ENCODE results near the gene CLTB. TPM values are rescaled to one million over a fixed set of nuclear protein-coding genes. Genes with fewer than 3 reads are reported as not detected.

Gene CLTB
- total and polyA plus RNA-seq, 10 of the 15 experiments (the other 5 are each of a cell fraction or from before 2014, with no cell fraction given): 1.6 to 52.8 (median 36.9) TPM

- WGBS (ENCODE audit: insufficient coverage, insufficient replicate concordance, low lambda C conversion rate, missing lambda C conversion rate): 94% methylated on average over 12 of the region's 12 CpGs
- ChIA-PET POLR2A (interaction anchor here (0.5 to 0.6 kb wide), 2 partner anchors 9 to 25 kb away, joined by 4 read pairs; no protein-coding TSS in a partner anchor), SMC1A (ENCODE audit: uncharacterized antibody, unreplicated experiment) (no interaction called here), CTCF (no interaction called here), RAD21 (ENCODE audit: unreplicated experiment) (no interaction called here)
- no TSS peak for BruUV-seq (replicated peaks)
- H3K79me2 ChIP-seq (ENCODE audit: control insufficient read depth, insufficient read depth, low read length): peaks cover 42% of the 10 kb centered on the region
- no peak overlapping the region for H3K9ac ChIP-seq (ENCODE audit: control insufficient read depth, insufficient read depth, low read length)
- no peak overlapping the region for H3K27ac ChIP-seq (ENCODE audit: control insufficient read depth, insufficient read depth)
- no peaks in the 10 kb centered on the region for H3K27me3 ChIP-seq (replicated peaks in 1 of 2; ENCODE audit: control insufficient read depth in 2 of 2, insufficient read depth in 2 of 2, low read length in 1 of 2)
- peaks cover 3% of the 10 kb centered on the region; the same call in 1 of the 2 replicates for H4K20me1 ChIP-seq (ENCODE audit: control insufficient read depth, insufficient read depth)
- TF ChIP-seq EZH2 (IDR thresholded peaks at IDR 0.05; ENCODE audit: borderline replicate concordance, control insufficient read depth, low read depth, low read length) (no peak), KLF5 (IDR thresholded peaks at IDR 0.05; ENCODE audit: partially characterized antibody) (no peak), ZNF274 (IDR thresholded peaks at IDR 0.05; ENCODE audit: insufficient read depth, insufficient read length) (no peak), ETV6 (conservative IDR thresholded peaks at IDR 0.05 in 1 of 2, IDR thresholded peaks at IDR 0.05 in 1 of 2; ENCODE audit: borderline replicate concordance in 1 of 2, low read depth in 1 of 2) (no peak)
- peak overlapping the region; percentile 72; the same call in 1 of the 2 replicates for H3K4me2 ChIP-seq (ENCODE audit: control insufficient read depth, insufficient read depth)
- H3K4me3 ChIP-seq: no peak overlapping the region
- FAIRE-seq (no peak), DNase-seq (ENCODE audit: low read depth, low spot score) (no peak), ATAC-seq (no peak)
- in situ Hi-C loops (cut with MboI): no loop called here
- H3K36me3 ChIP-seq (ENCODE audit: control insufficient read depth in 2 of 2, insufficient read depth in 2 of 2, low read length in 1 of 2): peaks cover 21 to 25% of the 10 kb centered on the region in 2 experiments
- intact Hi-C loops (cut with micrococcal nuclease; ENCODE audit: unreplicated experiment): loop anchor here (5.0 to 10.0 kb wide), 2 partner anchors 148 to 150 kb away; partner anchors contain the start of genes RNF44 and SIMC1
- no peaks in the 10 kb centered on the region; the same call in 2 of the 3 replicates for H3K9me3 ChIP-seq (replicated peaks; ENCODE audit: control insufficient read depth, insufficient read depth, low read length)
- H3K4me1 ChIP-seq (ENCODE audit: control insufficient read depth, insufficient read depth, low read length): peaks cover 6% of the 10 kb centered on the region
- no peak overlapping the region for H2AFZ ChIP-seq (ENCODE audit: control insufficient read depth, low read depth, low read length)
These were observed 31.3 kb downstream of the CLTB start for GRCh38 chr5:176384991-176385390.

DNA sequence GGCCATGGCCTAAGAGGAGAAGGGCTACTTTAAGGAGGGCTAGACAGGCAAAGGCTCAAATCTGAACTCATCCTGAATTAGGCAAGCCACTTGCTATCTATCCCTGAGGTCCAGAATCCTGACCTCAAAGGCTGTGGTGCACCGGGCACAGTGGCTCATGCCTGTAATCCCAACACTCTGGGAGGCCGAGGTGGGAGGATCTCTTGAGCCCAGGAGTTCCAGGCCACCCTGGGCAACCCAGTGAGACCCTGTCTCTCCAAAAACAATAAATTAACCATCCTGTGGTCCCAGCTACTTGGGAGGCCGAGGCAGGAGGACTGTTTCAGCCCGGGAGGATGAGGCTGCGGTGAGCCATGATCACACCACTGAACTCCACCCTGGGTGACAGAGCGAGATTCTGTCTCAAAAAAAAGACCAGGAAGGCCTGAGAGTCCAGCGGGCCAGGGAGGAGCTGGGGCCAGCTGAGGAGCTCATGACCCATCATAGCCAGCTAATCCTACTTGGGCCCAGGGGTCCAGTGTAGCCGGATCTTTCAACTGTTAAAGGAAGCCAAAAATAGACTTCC lies 31.9 kb downstream of the CLTB start:
- FAIRE-seq: no peak
- peaks cover 21 to 25% of the 10 kb centered on the region in 2 experiments for H3K36me3 ChIP-seq (ENCODE audit: control insufficient read depth in 2 of 2, insufficient read depth in 2 of 2, low read length in 1 of 2)

More for the DNA sequence above, 31.9 kb downstream of the CLTB start:
- no TSS peak for BruUV-seq (replicated peaks)
- no peak overlapping the region for H2AFZ ChIP-seq (ENCODE audit: control insufficient read depth, low read depth, low read length)
- TF ChIP-seq MYB (IDR thresholded peaks at IDR 0.05; ENCODE audit: borderline replicate concordance, low read depth, low read length) (no peak), POLR2A (IDR thresholded peaks at IDR 0.05; ENCODE audit: low read depth, low read length) (0 out of 2 replicates have a peak, but pooled peaks have one; percentile 6)
- CTCF ChIA-PET: no interaction called here
- intact Hi-C loops (cut with micrococcal nuclease; ENCODE audit: unreplicated experiment) (loop anchor here (10.0 kb wide), 1 partner anchor 150 kb away; the partner anchor contains the start of gene RNF44), in situ Hi-C loops (cut with MboI) (no loop called here)
- no peak overlapping the region for H3K4me3 ChIP-seq
- H3K27me3 ChIP-seq (replicated peaks in 1 of 2; ENCODE audit: control insufficient read depth in 2 of 2, insufficient read depth in 2 of 2, low read length in 1 of 2): no peaks in the 10 kb centered on the region
- no peak overlapping the region for H3K27ac ChIP-seq (ENCODE audit: control insufficient read depth, insufficient read depth)
- H3K9ac ChIP-seq (ENCODE audit: control insufficient read depth, insufficient read depth, low read length): no peak overlapping the region
- 81% methylated on average over 8 of the region's 8 CpGs for WGBS (ENCODE audit: insufficient coverage, insufficient replicate concordance, low lambda C conversion rate, missing lambda C conversion rate)
- H3K4me1 ChIP-seq (ENCODE audit: control insufficient read depth, insufficient read depth, low read length): peaks cover 6% of the 10 kb centered on the region
- peaks cover 3% of the 10 kb centered on the region; the same call in 1 of the 2 replicates for H4K20me1 ChIP-seq (ENCODE audit: control insufficient read depth, insufficient read depth)
- H3K9me3 ChIP-seq (replicated peaks; ENCODE audit: control insufficient read depth, insufficient read depth, low read length): no peaks in the 10 kb centered on the region; the same call in 2 of the 3 replicates
- peaks cover 38% of the 10 kb centered on the region for H3K79me2 ChIP-seq (ENCODE audit: control insufficient read depth, insufficient read depth, low read length)
- POLR2A ChIA-PET: interaction anchor here (0.6 kb wide), 1 partner anchor 9 kb away, joined by 4 read pairs; no protein-coding TSS in a partner anchor
- RAD21 ChIA-PET (ENCODE audit: unreplicated experiment): no interaction called here
- SMC1A ChIA-PET (ENCODE audit: uncharacterized antibody, unreplicated experiment): no interaction called here
- H3K4me2 ChIP-seq (ENCODE audit: control insufficient read depth, insufficient read depth): no peak overlapping the region
- DNase-seq (ENCODE audit: low read depth, low spot score) (no peak), ATAC-seq (no peak)

Data from GM12878 (cell line).